NCI-H1930 (cell line): Measurements from ENCODE around the gene GGA2.
"Not testable (repeated sequence)": the region's sequence is repeated elsewhere in the genome, so short reads cannot be mapped to it uniquely, and the experiment has no call there.

Experiments used
- DNase-seq, 2 experiments: peaks; one replicate each; lab custom pipeline; 2025; lab: John Stamatoyannopoulos, UW

The GGA2 gene

GRCh38 chr16:23504453-23505179, 5.7 kb downstream of the GGA2 start:
- DNase-seq = no peak

- DNase-seq = no peak
These were observed 6.2 kb downstream of the GGA2 start for GRCh38 chr16:23504076-23504452.

- DNase-seq = no peak
These were observed 7.8 kb downstream of the GGA2 start for GRCh38 chr16:23502466-23502865.

DNA sequence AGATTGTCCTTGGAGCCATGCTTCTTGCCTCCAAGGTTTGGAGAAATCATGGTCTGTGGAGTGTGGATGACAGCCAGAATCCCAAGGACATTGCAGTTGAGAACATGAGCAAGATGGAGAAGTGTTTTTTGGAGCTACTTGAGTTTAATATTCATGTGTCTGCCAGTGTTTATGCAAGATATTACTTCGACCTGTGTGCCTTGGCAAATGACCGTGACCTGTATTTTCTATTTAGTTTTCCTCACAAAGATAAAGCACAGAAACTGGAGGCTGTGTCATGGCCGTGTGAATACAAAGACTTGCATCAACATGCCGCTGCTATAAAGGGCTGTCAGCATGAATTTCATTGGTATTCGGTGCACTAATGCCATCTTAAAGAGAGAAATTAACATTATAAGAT, 9.0 kb downstream of the GGA2 start:
- no peak for DNase-seq

- DNase-seq = no peak
These were observed 9.4 kb downstream of the GGA2 start for GRCh38 chr16:23500862-23501225.

DNA sequence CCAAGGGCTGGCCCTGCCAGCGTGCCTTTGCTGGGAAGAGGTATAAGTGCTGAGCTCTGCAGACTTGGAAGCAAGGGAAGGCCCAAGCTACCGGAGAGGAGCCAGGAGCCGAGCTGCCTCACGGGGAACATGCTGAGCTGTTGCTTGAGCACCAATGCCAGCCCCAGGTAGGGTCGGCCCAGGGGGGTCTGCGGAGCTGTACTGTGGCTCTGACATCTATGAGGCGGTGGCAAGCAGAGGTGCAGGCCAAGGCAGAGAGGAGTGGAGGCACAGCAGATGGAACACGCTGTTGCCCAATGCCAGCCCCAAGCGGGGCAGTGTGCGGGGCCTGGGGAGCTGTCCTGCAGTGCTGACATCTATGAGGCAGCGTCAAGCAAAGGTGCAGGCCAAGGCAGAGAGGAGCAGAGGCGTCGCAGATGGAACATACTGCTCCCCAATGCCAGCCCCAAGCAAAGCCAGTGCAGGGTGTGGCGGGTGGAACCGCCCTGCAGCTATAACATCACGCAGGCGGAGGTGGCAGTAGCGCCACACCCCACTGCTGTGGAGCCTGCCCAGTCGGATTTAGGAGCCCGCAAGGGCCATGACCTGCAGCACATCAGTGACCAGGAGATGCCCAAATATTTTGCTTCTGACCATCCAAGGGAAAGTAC, 10.0 kb downstream of the GGA2 start:
- DNase-seq = no peak

- no peak for DNase-seq
These were observed 10.5 kb downstream of the GGA2 start for GRCh38 chr16:23499801-23500200.

- DNase-seq = no peak
These were observed 11.4 kb downstream of the GGA2 start for GRCh38 chr16:23498863-23499262.

DNA sequence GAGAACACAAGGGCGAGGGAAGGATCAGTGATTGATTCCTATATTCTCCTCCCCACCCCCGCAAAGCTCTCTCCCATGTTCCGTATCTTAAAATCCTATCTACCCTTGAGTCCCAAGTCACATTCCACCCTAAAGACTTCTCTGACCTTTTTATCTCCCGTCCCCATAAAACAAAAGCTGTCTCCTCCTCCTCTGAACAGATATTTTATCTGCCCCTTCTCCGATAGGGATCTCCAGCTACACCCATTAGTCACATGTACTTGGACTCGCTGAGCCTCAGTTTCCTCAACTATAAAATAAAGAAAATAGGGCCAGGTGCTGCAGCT, 12.8 kb downstream of the GGA2 start:
- DNase-seq = no peak

- DNase-seq = no peak
These were observed 13.3 kb downstream of the GGA2 start for GRCh38 chr16:23496821-23497542.

DNA sequence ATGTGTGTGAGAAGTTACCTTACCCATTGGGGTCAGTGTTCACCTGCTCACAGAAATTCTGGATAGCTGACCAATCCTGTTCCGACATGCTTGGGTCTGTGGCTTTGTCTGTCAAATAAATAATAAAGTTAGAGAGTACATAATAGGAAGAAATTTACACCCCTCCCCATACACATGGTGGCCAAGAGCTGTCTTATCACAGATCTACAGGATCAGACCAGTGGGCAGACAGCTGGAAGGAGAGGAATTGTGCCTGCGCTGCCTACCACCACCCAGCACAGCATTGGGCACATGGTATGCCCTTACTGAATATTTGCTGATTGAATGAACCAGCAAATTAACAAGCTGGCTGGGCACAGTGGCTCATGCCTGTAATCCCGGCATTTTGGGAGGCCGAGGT, 14.6 kb downstream of the GGA2 start:
- DNase-seq = no peak

DNA sequence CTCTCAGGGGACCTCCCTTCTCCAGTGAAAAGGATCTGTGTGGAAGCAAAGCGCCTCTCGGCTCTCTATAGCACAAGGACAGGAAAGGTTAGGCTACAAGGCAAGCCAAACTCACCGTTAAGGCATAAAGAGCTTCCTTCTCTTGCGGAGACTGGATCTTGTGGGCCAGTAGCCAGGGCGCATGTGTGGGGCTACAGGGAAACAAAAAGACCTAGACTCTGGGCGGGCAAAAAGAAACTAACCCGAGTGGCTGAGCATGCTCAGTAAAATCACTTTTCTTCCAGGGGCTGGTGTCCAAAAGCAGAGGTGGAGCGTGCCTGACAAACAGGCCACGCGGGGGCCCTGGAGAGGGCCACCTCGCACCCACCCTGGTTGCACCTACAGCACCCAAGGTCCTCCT, 16.1 kb downstream of the GGA2 start:
- no peak for DNase-seq

DNA sequence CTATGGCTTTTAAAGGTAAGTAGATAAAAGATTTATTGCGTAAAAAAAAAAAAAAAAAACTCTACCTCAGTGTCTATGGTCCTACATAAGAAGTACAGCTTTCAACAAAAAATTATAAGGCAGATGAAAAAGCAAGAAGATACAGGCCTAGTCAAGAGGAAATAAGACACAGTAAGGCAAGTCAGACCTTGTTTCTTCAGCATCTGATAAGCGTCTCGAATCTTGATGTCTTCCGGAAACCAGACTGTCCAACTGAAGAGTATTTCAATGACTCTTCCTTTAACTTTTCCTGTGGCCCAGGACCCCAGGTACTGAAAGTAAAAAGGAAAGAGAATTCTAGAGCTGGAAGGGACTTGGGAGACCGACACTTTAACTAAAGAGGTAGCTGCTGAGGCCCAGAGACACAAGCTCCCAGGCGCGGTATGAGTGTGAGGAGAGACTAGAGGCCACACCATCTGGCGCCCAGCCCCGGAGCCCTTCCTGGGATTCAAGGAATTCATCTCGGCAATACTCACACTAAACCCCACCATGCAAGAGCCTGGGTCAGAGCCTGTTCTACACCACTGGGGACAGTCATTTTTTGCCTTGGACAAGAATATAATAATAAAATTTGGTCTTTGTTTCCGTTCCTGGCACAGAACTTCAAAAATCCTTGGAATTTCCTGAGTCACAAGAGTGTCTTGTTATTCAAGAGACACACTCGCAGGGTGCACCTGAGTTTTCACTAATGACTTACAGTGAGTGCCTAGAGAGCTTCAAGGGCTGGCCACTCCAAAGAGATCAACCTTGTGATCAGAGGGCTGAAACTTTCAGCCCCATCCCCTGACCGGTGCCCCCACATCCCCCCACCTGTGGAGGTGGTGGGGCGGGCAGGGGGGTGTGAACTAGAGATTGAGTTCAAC, 18.6 kb downstream of the GGA2 start:
- DNase-seq = no peak

DNA sequence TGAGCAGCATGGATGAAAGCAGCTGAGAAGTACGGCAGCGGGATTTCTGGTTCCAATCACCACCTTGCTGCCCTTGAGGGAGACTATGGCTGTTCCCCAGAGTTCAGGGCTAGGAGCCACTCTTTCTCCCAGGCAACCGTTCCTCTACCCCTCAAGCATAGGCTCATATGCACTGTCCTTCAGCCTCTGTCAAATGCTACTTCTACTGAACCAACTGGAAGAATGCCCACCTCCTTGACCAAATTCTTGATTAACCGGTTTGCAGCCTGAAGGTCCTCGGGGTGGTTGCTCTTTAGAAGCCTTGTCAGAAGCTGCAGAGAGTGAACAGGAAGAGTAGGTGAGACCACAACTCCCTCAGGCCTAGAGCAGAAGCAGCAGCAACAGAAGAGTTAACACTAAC, 23.8 kb downstream of the GGA2 start:
- DNase-seq = no peak

DNA sequence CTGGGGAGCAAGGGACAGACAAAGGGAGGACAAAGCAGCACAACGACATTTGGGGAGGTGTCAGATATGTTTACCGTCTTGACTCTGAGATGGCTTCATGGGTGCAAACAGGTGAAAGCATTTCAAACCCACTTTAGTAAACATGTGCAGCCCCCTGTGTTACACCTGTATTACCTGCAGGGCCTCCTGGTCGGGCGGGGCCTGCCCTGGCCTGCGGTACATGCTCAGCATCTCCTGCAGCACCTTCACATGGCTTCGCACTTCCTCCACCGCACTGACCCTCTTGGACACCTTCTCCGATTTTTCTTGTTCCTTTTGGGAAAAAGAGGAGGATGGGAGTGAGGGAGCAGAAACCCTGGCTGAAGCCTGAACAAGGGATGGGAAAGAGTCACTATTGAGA, 24.5 kb downstream of the GGA2 start:
- DNase-seq = no peak

DNA sequence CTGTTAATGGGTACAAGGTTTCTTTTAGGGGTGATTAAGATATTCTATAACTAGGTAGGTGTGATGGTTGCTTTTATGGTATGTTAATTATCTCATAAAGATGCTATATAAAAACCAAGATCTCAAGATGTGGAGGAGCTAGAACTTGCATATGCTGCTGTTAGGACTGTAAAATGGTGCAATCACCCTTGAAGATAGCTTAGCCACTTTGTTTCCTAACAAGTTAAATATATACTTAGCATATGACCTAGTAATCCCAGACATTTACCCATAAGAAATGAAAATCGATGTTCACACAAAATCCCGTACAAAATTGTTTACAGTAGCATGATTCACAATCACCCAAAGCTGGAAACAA, 25.1 kb downstream of the GGA2 start:
- no peak for DNase-seq

- no peak for DNase-seq
These were observed 25.6 kb downstream of the GGA2 start for GRCh38 chr16:23484510-23485256.

GRCh38 chr16:23483492-23483891, 26.8 kb downstream of the GGA2 start:
- not testable (repeated sequence) for DNase-seq

- DNase-seq = no peak
These were observed 27.5 kb downstream of the GGA2 start for GRCh38 chr16:23482778-23483177.

GRCh38 chr16:23480257-23480656, 30.0 kb downstream of the GGA2 start:
- no peak for DNase-seq

- no peak for DNase-seq
These were observed 31.2 kb downstream of the GGA2 start for GRCh38 chr16:23479138-23479537.

DNA sequence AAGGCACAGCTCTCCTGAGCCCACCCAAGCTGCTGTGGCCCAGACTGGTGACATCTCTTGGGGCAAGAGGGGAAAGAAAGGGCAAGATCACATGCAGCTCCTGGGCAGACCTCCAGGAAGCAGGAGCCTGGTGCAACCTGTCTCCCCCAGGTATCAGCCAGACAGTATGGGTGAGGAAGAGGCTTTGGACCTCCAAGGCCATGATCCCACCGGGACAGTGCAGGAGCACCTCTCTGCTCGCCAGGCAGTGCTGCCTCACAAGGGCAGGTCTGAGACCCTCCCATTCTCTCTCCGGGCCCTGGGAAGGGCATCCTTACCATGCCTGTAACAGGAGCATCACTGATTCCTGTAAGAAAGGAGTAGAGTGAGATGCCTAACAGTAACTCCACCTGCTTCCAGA, 31.7 kb downstream of the GGA2 start:
- no peak for DNase-seq
